PC-3 (cell line): ENCODE measurements around the gene ANAPC16. TPM values are rescaled to one million over a fixed set of nuclear protein-coding genes. Genes with fewer than 3 reads are reported as not detected.
A peak's percentile ranks its signal among the peaks of the same experiment; 100 is the strongest.

ENCODE experiments used
- ATAC-seq: fragments of 200-7000 bp; cut with Tn5 transposase; 2 replicates; pipeline ENCODE4 v1.9.1; 2020; ENCODE audit warnings: mild to moderate bottlenecking, moderate library complexity
- BruUV-seq: library from RNA; stranded (reverse); fragments of 400-500 nt; replicated peaks from 2 replicates; lab custom pipeline; 2021; lab: Mats Ljungman, UMichigan
- CTCF ChIA-PET: fragments of 300-600 bp; sonication (Branson Sonifier 250); formaldehyde crosslinking; loops from one replicate; lab custom pipeline; 2022; ENCODE audit warnings: antibody characterized with exemption; lab: Charles Lee
- POLR2A ChIA-PET: fragments of 300-600 bp; sonication (Branson Sonifier 250); formaldehyde crosslinking; loops from one replicate; lab custom pipeline; 2022; ENCODE audit warnings: antibody characterized with exemption; ENCODE audit not compliant: unreplicated experiment; lab: Charles Lee
- DNase-seq: peaks from one replicate; pipeline ENCODE4 v3.0.0-alpha.2; 2015
- H2AFZ ChIP-seq: fragments of 300-600 bp; sonication (generic); 2 replicates; pipeline ENCODE4 v1.6.0; 2016; ENCODE audit warnings: antibody characterized with exemption, low read length
- H3F3A ChIP-seq: fragments of 300-600 bp; sonication (generic); one replicate; pipeline ENCODE4 v1.6.0; 2017; ENCODE audit warnings: antibody characterized with exemption, low read length, control low read depth, mild to moderate bottlenecking; ENCODE audit not compliant: unreplicated experiment
- H3K27ac ChIP-seq: fragments of 300-600 bp; sonication (generic); 2 replicates; pipeline ENCODE4 v1.5.1; 2016; ENCODE audit warnings: mild to moderate bottlenecking, low read length
- H3K27me3 ChIP-seq: fragments of 300-600 bp; sonication (generic); 2 replicates; pipeline ENCODE4 v1.6.1; 2016; ENCODE audit warnings: low read length, mixed read lengths
- H3K36me3 ChIP-seq: fragments of 300-600 bp; sonication (generic); 2 replicates; pipeline ENCODE4 v1.6.1; 2016; ENCODE audit warnings: low read depth, mixed run types, low read length, mixed read lengths
- H3K4me1 ChIP-seq: fragments of 300-600 bp; sonication (generic); 2 replicates; pipeline ENCODE4 v1.5.1; 2016; ENCODE audit warnings: low read length; ENCODE audit not compliant: insufficient read depth
- H3K4me2 ChIP-seq: fragments of 300-600 bp; sonication (generic); 2 replicates; pipeline ENCODE4 v1.6.0; 2016; ENCODE audit warnings: low read length
- H3K4me3 ChIP-seq: fragments of 300-600 bp; sonication (generic); 2 replicates; pipeline ENCODE4 v1.5.1; 2016; ENCODE audit warnings: mild to moderate bottlenecking, low read length, mixed read lengths
- H3K79me2 ChIP-seq: fragments of 300-600 bp; sonication (generic); 2 replicates; pipeline ENCODE4 v1.6.1; 2017; ENCODE audit warnings: low read length, mixed read lengths
- H3K9ac ChIP-seq: fragments of 300-600 bp; sonication (generic); 2 replicates; pipeline ENCODE4 v1.6.0; 2016; ENCODE audit warnings: mild to moderate bottlenecking, low read length
- H3K9me2 ChIP-seq: fragments of 300-600 bp; sonication (generic); replicated peaks from 2 replicates; pipeline ENCODE4 v1.6.1; 2016; ENCODE audit warnings: mixed run types, low read length, mixed read lengths
- H3K9me3 ChIP-seq: fragments of 300-600 bp; sonication (generic); 2 replicates; pipeline ENCODE4 v1.6.1; 2016; ENCODE audit warnings: low read length, mixed read lengths
- H4K20me1 ChIP-seq: fragments of 300-600 bp; sonication (generic); 2 replicates; pipeline ENCODE4 v1.6.1; 2016; ENCODE audit warnings: low read length, mixed read lengths
- EZH2 ChIP-seq: fragments of 300-600 bp; sonication (generic); IDR thresholded peaks from one replicate; pipeline ENCODE4 v1.6.1; 2017; ENCODE audit warnings: antibody characterized with exemption, mild to moderate bottlenecking, low read length; ENCODE audit not compliant: unreplicated experiment
- EZH2phosphoT487 ChIP-seq: fragments of 300-600 bp; sonication (generic); IDR thresholded peaks from 2 replicates; pipeline ENCODE4 v1.6.1; 2018; ENCODE audit warnings: mild to moderate bottlenecking, antibody characterized with exemption, low read length, borderline replicate concordance
- intact Hi-C: fragments of 100-400 bp; cut with micrococcal nuclease; formaldehyde crosslinking; loops from 2 replicates; pipeline ENCODE4 v1.9.0; 2023
- total RNA-seq: library from RNA; depleted of rRNA; stranded (reverse); fragments of >200 nt; gene quantifications from 2 replicates; pipeline ENCODE4 v1.2.3, GENCODE V29; 2014
- TF ChIP-seq, protein P1 (sequence below): fragments of 300-600 bp; sonication (generic); conservative IDR thresholded peaks from 2 replicates; pipeline ENCODE4 v1.5.1; 2017; ENCODE audit warnings: antibody characterized with exemption, low read depth, mild to moderate bottlenecking, low read length

Gene ANAPC16
- total RNA-seq, 1 experiment from 2014 or later: 23.9 TPM

DNA sequence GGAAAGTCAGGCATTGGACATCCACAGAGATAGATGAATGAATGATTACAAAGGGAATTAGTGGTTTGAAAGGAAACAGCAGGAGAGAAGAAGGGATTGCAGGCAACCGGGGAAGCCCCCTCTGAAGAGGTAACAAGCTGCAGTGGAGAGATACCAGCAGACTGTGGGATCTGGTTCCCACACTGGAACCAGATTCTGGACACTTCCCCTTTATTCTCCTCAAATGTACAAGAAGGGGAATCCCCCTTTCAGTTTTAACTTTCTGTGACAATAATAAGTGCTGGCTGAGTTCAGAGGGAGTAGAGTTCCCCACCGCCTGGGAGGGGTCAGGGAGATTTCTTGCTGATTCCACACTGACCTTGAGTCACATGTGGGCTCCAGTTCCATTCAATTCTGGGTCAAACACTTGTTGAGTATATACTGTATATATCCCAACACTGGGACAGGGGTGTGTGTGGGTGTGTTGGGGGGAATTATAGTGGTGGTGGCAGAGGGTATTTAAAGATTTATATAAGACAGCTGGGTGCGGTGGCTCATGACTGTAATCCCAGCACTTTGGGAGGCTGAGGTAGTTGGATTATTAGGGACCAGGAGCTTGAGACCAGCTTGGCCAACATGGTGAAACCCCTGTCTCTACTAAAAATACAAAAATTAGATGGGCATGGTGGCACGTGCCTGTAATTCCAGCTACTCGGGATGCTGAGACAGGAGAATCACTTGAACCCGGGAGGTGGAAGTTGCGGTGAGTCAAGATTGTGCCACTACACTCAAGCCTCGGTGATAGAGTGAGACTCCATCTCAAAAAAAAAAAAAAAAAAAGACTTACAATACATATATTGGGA is 41.5 kb downstream of the ANAPC16 start:
- H4K20me1 ChIP-seq: no peaks in the 10 kb centered on the region
- BruUV-seq: no TSS peak
- H3K4me3 ChIP-seq: no peak overlapping the region
- no peaks in the 10 kb centered on the region for H3K9me2 ChIP-seq
- no peak overlapping the region for H3K27ac ChIP-seq
- ChIA-PET POLR2A (no interaction called here), CTCF (no interaction called here)
- H3K36me3 ChIP-seq: no peaks in the 10 kb centered on the region
- ATAC-seq (no peak), DNase-seq (no peak)
- H3K4me2 ChIP-seq: no peak overlapping the region
- no peaks in the 10 kb centered on the region for H3K27me3 ChIP-seq
- H3K79me2 ChIP-seq: no peaks in the 10 kb centered on the region
- no peaks in the 10 kb centered on the region for H3F3A ChIP-seq
- TF ChIP-seq EZH2phosphoT487: no peak
- no peak for TF ChIP-seq EZH2
- no peak overlapping the region for H3K9ac ChIP-seq
- intact Hi-C loops: no loop called here
- peaks cover 16% of the 10 kb centered on the region for H3K4me1 ChIP-seq
- no peaks in the 10 kb centered on the region for H3K9me3 ChIP-seq
- H2AFZ ChIP-seq: no peak overlapping the region

DNA sequence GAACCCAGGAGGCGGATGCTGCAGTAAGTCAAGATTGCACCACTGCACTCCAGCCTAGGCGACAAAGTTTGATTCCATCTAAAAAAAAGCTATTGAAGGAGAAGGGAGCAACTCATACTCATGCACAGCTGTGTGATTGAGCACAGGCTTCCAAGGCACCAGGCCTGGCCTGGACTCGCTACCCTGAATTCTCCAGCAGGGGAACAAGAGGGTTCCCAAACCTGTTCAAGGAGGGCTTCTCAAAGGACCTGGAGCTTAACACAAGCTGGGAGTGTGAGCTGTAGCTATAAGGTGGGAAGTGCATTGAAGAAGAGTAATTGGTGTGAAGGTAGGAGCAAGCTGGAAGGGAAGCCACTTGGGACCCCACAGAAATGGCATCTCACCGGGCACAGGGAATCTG is 42.8 kb downstream of the ANAPC16 start:
- no peak overlapping the region for H2AFZ ChIP-seq
- ChIA-PET POLR2A (no interaction called here), CTCF (no interaction called here)
- BruUV-seq: no TSS peak
- peaks cover 16% of the 10 kb centered on the region for H3K4me1 ChIP-seq
- H3K4me3 ChIP-seq: no peak overlapping the region
- intact Hi-C loops: no loop called here
- H3K4me2 ChIP-seq: no peak overlapping the region
- H3K9ac ChIP-seq: no peak overlapping the region
- H3K79me2 ChIP-seq: no peaks in the 10 kb centered on the region
- no peaks in the 10 kb centered on the region for H4K20me1 ChIP-seq
- H3K36me3 ChIP-seq: no peaks in the 10 kb centered on the region
- no peaks in the 10 kb centered on the region for H3F3A ChIP-seq
- no peaks in the 10 kb centered on the region for H3K27me3 ChIP-seq
- ATAC-seq (no peak), DNase-seq (no peak)
- no peaks in the 10 kb centered on the region for H3K9me3 ChIP-seq
- TF ChIP-seq EZH2: no peak
- TF ChIP-seq, protein P1, sequence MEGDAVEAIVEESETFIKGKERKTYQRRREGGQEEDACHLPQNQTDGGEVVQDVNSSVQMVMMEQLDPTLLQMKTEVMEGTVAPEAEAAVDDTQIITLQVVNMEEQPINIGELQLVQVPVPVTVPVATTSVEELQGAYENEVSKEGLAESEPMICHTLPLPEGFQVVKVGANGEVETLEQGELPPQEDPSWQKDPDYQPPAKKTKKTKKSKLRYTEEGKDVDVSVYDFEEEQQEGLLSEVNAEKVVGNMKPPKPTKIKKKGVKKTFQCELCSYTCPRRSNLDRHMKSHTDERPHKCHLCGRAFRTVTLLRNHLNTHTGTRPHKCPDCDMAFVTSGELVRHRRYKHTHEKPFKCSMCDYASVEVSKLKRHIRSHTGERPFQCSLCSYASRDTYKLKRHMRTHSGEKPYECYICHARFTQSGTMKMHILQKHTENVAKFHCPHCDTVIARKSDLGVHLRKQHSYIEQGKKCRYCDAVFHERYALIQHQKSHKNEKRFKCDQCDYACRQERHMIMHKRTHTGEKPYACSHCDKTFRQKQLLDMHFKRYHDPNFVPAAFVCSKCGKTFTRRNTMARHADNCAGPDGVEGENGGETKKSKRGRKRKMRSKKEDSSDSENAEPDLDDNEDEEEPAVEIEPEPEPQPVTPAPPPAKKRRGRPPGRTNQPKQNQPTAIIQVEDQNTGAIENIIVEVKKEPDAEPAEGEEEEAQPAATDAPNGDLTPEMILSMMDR: no peak
- no peak for TF ChIP-seq EZH2phosphoT487
- no peaks in the 10 kb centered on the region for H3K9me2 ChIP-seq
- H3K27ac ChIP-seq: no peak overlapping the region

DNA sequence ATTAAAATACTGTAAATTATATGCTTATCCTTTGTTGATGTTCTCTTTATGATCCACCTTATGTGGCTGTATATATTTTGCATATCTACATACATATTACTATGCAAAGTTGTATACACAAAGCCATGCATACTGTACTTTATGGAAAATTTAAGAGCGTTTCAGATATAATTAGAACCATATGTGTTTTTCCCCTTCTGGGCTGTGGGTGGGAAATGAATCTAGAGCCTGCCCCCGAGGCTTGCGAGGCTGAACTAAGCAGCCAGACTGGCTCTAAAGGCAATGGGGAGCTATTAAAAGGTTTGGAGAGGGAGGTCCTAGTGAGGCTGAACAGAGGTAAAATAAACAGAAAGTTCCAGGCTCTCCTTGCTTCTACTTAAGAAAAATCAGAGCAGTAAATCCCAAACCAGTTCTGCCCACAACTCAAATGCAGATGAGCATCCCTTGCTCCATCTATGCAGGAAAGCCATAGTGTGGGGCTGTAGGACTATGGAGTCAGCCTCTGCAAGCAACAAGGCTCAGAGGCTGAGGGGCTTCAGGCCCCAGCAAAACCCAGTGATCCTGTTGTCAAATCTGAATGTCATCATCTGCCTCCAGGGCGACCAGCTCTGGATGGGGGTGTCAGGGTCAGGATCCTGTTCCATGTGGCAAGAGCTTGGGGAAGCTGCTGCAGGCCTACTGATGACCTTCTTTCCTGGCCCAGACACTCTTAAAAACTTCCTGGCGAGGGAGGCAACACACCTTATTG is 43.9 kb downstream of the ANAPC16 start:
- Histone ChIP-seq H4K20me1 (no peaks in the 10 kb centered on the region), H3K36me3 (no peaks in the 10 kb centered on the region), H3K4me1 (peaks cover 19% of the 10 kb centered on the region), H3K9me2 (no peaks in the 10 kb centered on the region), H3F3A (no peaks in the 10 kb centered on the region), H3K4me3 (no peak overlapping the region), H3K79me2 (no peaks in the 10 kb centered on the region), H2AFZ (no peak overlapping the region), H3K27me3 (no peaks in the 10 kb centered on the region), H3K9ac (peak overlapping the region; percentile 38; the same call in 1 of the 2 replicates), H3K27ac (peak overlapping the region; percentile 78), H3K4me2 (no peak overlapping the region), H3K9me3 (no peaks in the 10 kb centered on the region)
- POLR2A ChIA-PET: no interaction called here
- intact Hi-C loops: no loop called here
- ATAC-seq (no peak), DNase-seq (no peak)
- BruUV-seq: no TSS peak
- CTCF ChIA-PET: interaction anchor here (0.6 kb wide), 1 partner anchor 14 kb away, joined by 3 read pairs; the partner anchor contains the start of gene DDIT4
- TF ChIP-seq, protein P1: no peak
- TF ChIP-seq EZH2phosphoT487 (no peak), EZH2 (no peak)
